ENCODE measurements around the gene COMMD2.

GRCh38 chr3:149768704-149769103, 16.4 kb upstream of the COMMD2 start:
- no peak for TF ChIP-seq POLR2AphosphoS5 (IDR thresholded peaks at IDR 0.05; ENCODE audit: low read depth, low read length)
- no peak for TF ChIP-seq TAF1 (IDR thresholded peaks at IDR 0.05; ENCODE audit: low read depth, low read length)
- TF ChIP-seq POLR2A (IDR thresholded peaks at IDR 0.05; ENCODE audit: low read depth, low read length), result no peak
- TF ChIP-seq SPI1 (IDR thresholded peaks at IDR 0.05; ENCODE audit: low read depth, low read length), result no peak
